OCI-LY1 (cell line): ENCODE measurements around the gene ITGB4.

Experiments
- H2AFZ ChIP-seq: fragments of 200-600 bp; sonication (generic), shearing (Covaris generic); 2 replicates; pipeline ENCODE4 v1.6.0; 2014; ENCODE audit warnings: antibody characterized with exemption, mild to moderate bottlenecking, low read length
- H3F3A ChIP-seq: fragments of 200-600 bp; sonication (generic), shearing (Covaris generic); 2 replicates; pipeline ENCODE4 v1.6.0; 2014; ENCODE audit warnings: mild to moderate bottlenecking, antibody characterized with exemption, low read length, moderate library complexity; ENCODE audit not compliant: insufficient read depth
- H3K27ac ChIP-seq: fragments of 200-600 bp; sonication (generic); 2 replicates; pipeline ENCODE4 v1.5.1; 2014; ENCODE audit warnings: low read length, mixed run types, mild to moderate bottlenecking, low read depth; ENCODE audit not compliant: poor library complexity, severe bottlenecking
- H3K27me3 ChIP-seq: fragments of 200-600 bp; sonication (generic); 2 replicates; pipeline ENCODE4 v1.6.0; 2014; ENCODE audit warnings: antibody characterized with exemption, mild to moderate bottlenecking, low read length, moderate library complexity; ENCODE audit not compliant: insufficient read depth
- H3K36me3 ChIP-seq: fragments of 200-600 bp; sonication (generic); 2 replicates; pipeline ENCODE4 v1.6.1; 2014; ENCODE audit warnings: mild to moderate bottlenecking, antibody characterized with exemption, low read length, moderate library complexity, mixed read lengths; ENCODE audit not compliant: insufficient read depth
- H3K4me1 ChIP-seq: fragments of 200-600 bp; sonication (generic); 2 replicates; pipeline ENCODE4 v1.5.1; 2014; ENCODE audit warnings: mild to moderate bottlenecking, low read length, moderate library complexity; ENCODE audit not compliant: insufficient read depth, severe bottlenecking
- H3K4me2 ChIP-seq: fragments of 200-600 bp; sonication (generic), shearing (Covaris generic); 2 replicates; pipeline ENCODE4 v1.6.1; 2014; ENCODE audit warnings: low read length
- H3K4me3 ChIP-seq: fragments of 200-600 bp; sonication (generic); 2 replicates; pipeline ENCODE4 v1.5.1; 2014; ENCODE audit warnings: low read length, low read depth, mild to moderate bottlenecking, mixed read lengths; ENCODE audit not compliant: poor library complexity, severe bottlenecking
- H3K79me2 ChIP-seq: fragments of 200-600 bp; shearing (Covaris generic); 2 replicates; pipeline ENCODE4 v1.6.1; 2016; ENCODE audit warnings: mixed run types, low read length, mixed read lengths; ENCODE audit not compliant: insufficient read depth
- H3K9ac ChIP-seq: fragments of 200-600 bp; sonication (generic), shearing (Covaris generic); 2 replicates; pipeline ENCODE4 v1.6.1; 2014; ENCODE audit warnings: mild to moderate bottlenecking, low read length, mixed read lengths
- H3K9me2 ChIP-seq: fragments of 200-600 bp; sonication (generic), shearing (Covaris generic); 2 replicates; pipeline ENCODE4 v1.6.1; 2014; ENCODE audit warnings: low read depth, mild to moderate bottlenecking, low read length, mixed read lengths
- H3K9me3 ChIP-seq: fragments of 200-600 bp; shearing (Covaris generic); 2 replicates; pipeline ENCODE4 v1.6.1; 2014; ENCODE audit warnings: low read length, mixed read lengths
- H4K20me1 ChIP-seq: fragments of 200-600 bp; sonication (generic), shearing (Covaris generic); 2 replicates; pipeline ENCODE4 v1.6.0; 2016; ENCODE audit warnings: mild to moderate bottlenecking, low read length; ENCODE audit not compliant: insufficient read depth
- EZH2 ChIP-seq: fragments of 200-600 bp; sonication (generic), shearing (Covaris generic); IDR thresholded peaks from 2 replicates; pipeline ENCODE4 v1.8.0; 2017; ENCODE audit warnings: borderline replicate concordance, mixed run types, mild to moderate bottlenecking, antibody characterized with exemption, low read length, moderate library complexity, mixed read lengths
- TF ChIP-seq, protein P1 (sequence below): fragments of 200-600 bp; sonication (generic), shearing (Covaris generic); IDR thresholded peaks from 2 replicates; pipeline ENCODE4 v1.5.1; 2017; ENCODE audit warnings: mild to moderate bottlenecking, antibody characterized with exemption, low read length, moderate library complexity, mixed read lengths

ITGB4 gene

GRCh38 chr17:75750661-75751423 lies 29.6 kb downstream of the ITGB4 start:
- H3K79me2 ChIP-seq, result no peaks in the 10 kb centered on the region
- H4K20me1 ChIP-seq, result no peaks in the 10 kb centered on the region
- no peak for TF ChIP-seq EZH2
- TF ChIP-seq, protein P1, sequence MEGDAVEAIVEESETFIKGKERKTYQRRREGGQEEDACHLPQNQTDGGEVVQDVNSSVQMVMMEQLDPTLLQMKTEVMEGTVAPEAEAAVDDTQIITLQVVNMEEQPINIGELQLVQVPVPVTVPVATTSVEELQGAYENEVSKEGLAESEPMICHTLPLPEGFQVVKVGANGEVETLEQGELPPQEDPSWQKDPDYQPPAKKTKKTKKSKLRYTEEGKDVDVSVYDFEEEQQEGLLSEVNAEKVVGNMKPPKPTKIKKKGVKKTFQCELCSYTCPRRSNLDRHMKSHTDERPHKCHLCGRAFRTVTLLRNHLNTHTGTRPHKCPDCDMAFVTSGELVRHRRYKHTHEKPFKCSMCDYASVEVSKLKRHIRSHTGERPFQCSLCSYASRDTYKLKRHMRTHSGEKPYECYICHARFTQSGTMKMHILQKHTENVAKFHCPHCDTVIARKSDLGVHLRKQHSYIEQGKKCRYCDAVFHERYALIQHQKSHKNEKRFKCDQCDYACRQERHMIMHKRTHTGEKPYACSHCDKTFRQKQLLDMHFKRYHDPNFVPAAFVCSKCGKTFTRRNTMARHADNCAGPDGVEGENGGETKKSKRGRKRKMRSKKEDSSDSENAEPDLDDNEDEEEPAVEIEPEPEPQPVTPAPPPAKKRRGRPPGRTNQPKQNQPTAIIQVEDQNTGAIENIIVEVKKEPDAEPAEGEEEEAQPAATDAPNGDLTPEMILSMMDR, result no peak
- H3K36me3 ChIP-seq, result no peaks in the 10 kb centered on the region
- H3K9me3 ChIP-seq, result no peaks in the 10 kb centered on the region
- H3K9ac ChIP-seq, result no peak overlapping the region
- no peak overlapping the region for H3K27ac ChIP-seq
- no peaks in the 10 kb centered on the region for H3K27me3 ChIP-seq
- no peaks in the 10 kb centered on the region for H3K9me2 ChIP-seq
- H3K4me1 ChIP-seq, result peaks cover 25% of the 10 kb centered on the region
- H2AFZ ChIP-seq, result no peak overlapping the region
- H3F3A ChIP-seq, result no peaks in the 10 kb centered on the region
- H3K4me2 ChIP-seq, result no peak overlapping the region
- no peak overlapping the region for H3K4me3 ChIP-seq

GRCh38 chr17:75751676-75752404 lies 30.6 kb downstream of the ITGB4 start:
- H3K36me3 ChIP-seq, result no peaks in the 10 kb centered on the region
- no peaks in the 10 kb centered on the region for H3K9me2 ChIP-seq
- H3K9ac ChIP-seq, result no peak overlapping the region
- H3K4me2 ChIP-seq, result no peak overlapping the region
- no peaks in the 10 kb centered on the region for H3F3A ChIP-seq
- H3K9me3 ChIP-seq, result no peaks in the 10 kb centered on the region
- H3K27ac ChIP-seq, result no peak overlapping the region
- H3K79me2 ChIP-seq, result no peaks in the 10 kb centered on the region
- no peak overlapping the region for H3K4me3 ChIP-seq
- peaks cover 25% of the 10 kb centered on the region for H3K4me1 ChIP-seq
- H3K27me3 ChIP-seq, result no peaks in the 10 kb centered on the region
- TF ChIP-seq, protein P1, result no peak
- TF ChIP-seq EZH2, result no peak
- H2AFZ ChIP-seq, result no peak overlapping the region
- no peaks in the 10 kb centered on the region for H4K20me1 ChIP-seq

- H3K27ac ChIP-seq, result no peak overlapping the region
- no peaks in the 10 kb centered on the region for H3K79me2 ChIP-seq
- no peak overlapping the region for H3K4me2 ChIP-seq
- no peaks in the 10 kb centered on the region for H3K9me3 ChIP-seq
- no peaks in the 10 kb centered on the region for H3F3A ChIP-seq
- H4K20me1 ChIP-seq, result no peaks in the 10 kb centered on the region
- no peaks in the 10 kb centered on the region for H3K36me3 ChIP-seq
- H3K4me1 ChIP-seq, result peaks cover 25% of the 10 kb centered on the region
- no peak overlapping the region for H3K9ac ChIP-seq
- TF ChIP-seq, protein P1, result no peak
- no peak for TF ChIP-seq EZH2
- no peaks in the 10 kb centered on the region for H3K9me2 ChIP-seq
- H3K27me3 ChIP-seq, result no peaks in the 10 kb centered on the region
- H2AFZ ChIP-seq, result no peak overlapping the region
- H3K4me3 ChIP-seq, result no peak overlapping the region
These were observed 31.1 kb downstream of the ITGB4 start for GRCh38 chr17:75752405-75752709.
